A549 treated with AZD9567 at 1 μM for 4 hours (cell line): ENCODE measurements around the gene ZFY. TPM values are rescaled to one million over a fixed set of nuclear protein-coding genes. Genes with fewer than 3 reads are reported as not detected.

ENCODE experiments used
- total RNA-seq: library from RNA; stranded (reverse); fragments of 200-300 nt; extraction: Qiagen RNA extraction; gene quantifications from 5 replicates; pipeline ENCODE4 v1.2.3, GENCODE V29; 2022; ENCODE audit not compliant: insufficient read depth

ZFY gene
- total RNA-seq: 3.3 to 9.0 TPM (median 3.9 TPM) in 5 replicates

GRCh38 chrY:2934861-2935715, at the start of gene ZFY:
TSS of gene ZFY (plus strand) at chrY:2935381. CDS start at chrY:2953937, 18,556 bp downstream.

Other genes starting within 250 kb of the ZFY start
- not detected in 5 replicates for gene SRY, start 147.7 kb upstream of the ZFY start, total RNA-seq
- gene RPS4Y1, start 93.8 kb upstream of the ZFY start, total RNA-seq: 243 to 303 TPM (median 300 TPM) in 5 replicates